NCI-H128 (cell line): ENCODE results near the gene TTC23.

Source experiments
- DNase-seq: peaks from one replicate; lab custom pipeline; 2025; ENCODE audit not compliant: unreplicated experiment; lab: John Stamatoyannopoulos, UW

The TTC23 gene

DNA sequence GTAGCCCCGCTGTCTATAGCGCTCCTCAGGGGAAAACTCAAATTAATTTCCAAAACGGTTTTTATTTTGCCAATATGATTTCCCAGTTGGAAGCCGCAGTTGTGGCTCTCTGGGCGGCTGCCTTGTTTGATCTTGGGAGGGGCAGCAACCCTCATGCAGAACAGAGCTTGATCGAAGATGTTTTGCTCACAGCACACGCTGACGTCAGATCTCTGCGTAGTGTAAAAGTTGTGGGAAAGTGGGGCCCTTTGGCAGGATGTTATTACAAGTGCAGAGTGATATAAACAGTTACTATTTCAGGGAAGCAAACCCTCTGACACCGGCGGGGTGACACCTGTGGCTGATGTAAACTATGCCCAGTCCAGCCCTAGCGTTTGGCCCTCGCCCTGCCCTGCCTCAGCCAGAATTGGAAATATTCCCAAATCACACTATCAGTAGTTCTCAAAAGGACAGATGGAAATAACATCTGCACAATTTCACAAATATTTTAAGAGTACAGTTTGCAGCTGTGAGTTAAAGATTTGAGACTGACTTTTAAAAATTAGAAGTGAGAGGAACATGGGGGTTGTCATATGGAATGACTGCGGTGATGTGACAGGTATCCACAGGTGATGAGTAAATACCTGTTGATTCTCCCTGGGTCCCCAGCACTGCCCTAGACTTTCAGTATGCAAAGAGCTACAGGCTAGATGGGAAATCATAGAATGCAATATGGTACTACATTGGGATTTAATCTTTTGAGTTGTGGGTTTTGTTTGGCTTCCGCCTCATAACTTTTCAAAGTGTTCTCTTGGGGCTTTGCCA, 142.8 kb downstream of the TTC23 start:
- DNase-seq = no peak

DNA sequence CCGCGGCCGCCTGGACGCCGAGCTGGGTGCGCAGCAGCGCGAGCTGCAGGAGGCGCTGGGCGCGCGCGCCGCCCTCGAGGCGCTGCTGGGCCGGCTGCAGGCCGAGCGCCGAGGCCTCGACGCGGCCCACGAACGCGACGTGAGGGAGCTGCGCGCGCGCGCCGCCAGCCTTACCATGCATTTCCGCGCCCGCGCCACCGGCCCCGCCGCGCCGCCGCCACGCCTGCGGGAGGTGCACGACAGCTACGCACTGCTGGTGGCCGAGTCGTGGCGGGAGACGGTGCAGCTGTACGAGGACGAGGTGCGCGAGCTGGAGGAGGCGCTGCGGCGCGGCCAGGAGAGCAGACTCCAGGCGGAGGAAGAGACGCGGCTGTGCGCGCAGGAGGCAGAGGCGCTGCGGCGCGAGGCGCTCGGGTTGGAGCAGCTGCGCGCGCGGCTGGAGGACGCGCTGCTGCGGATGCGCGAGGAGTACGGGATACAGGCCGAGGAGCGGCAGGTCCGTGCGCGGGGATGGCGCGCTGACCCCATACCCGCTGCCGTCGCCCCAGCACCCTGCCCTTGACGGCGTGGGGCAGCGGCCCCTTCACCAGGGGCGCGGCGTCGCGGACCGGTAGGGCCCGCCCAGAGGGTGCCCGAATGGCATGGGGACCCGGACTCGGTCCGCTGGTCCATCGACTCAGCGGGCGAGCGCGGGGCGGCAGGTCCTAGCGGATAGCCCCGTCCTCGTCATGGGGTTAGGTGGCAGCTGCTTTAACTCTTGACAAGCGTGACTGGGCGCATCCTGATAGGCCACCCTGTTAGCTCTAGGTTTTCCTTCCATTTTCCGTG, 143.7 kb downstream of the TTC23 start:
- no peak for DNase-seq

DNA sequence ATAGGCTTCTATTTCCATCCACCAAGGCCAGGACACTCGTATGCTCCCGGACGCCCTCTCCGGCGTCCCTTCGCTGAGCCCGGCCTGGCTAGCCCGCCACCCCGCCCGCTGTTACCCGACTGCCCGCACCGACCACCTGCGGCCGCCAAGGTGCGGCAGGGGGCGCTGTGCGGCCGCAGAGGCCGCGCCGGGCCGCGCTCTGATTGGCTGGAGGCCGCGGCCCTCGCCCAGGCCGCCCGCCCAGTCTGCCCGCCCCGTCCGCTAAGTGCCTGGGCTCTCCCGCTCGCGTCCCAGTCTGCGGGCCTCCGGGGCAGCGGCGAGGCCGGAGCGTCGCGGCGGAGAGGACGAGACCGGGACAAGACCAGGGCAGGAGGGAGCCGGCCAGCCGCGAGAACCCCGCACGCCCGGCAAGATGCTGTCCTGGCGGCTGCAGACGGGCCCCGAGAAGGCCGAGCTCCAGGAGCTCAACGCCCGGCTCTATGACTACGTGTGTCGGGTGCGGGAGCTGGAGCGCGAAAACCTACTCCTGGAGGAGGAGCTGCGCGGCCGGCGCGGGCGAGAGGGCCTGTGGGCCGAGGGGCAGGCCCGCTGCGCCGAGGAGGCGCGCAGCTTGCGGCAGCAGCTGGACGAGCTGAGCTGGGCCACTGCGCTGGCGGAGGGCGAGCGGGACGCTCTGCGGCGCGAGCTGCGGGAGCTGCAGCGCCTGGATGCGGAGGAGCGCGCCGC, 144.4 kb downstream of the TTC23 start, which contains the start of gene SYNM:
Gene SYNM (plus strand): TSS at position 293 of the 726 bp plus-strand sequence. CDS start 120 bp downstream, at position 413.
- DNase-seq = no peak

DNA sequence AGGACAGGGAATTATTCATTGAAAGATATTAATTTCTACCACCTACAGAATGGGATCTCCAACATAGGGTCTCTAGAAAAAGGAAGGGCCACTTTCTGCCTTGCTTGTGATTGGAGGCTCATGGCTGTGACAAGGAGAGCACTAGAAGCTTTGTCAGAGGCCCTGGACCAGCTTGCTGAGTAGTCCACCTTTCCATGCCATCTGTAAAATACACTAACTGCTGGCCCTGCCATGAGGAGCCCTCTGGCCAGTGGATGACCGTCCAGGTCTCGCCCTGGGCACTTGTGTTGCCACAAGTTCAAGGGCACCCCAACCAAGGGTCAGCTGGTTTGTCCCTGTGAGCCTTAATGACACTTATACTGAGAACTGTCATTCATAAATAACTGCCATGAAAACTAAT, 146.1 kb downstream of the TTC23 start:
- no peak for DNase-seq

DNA sequence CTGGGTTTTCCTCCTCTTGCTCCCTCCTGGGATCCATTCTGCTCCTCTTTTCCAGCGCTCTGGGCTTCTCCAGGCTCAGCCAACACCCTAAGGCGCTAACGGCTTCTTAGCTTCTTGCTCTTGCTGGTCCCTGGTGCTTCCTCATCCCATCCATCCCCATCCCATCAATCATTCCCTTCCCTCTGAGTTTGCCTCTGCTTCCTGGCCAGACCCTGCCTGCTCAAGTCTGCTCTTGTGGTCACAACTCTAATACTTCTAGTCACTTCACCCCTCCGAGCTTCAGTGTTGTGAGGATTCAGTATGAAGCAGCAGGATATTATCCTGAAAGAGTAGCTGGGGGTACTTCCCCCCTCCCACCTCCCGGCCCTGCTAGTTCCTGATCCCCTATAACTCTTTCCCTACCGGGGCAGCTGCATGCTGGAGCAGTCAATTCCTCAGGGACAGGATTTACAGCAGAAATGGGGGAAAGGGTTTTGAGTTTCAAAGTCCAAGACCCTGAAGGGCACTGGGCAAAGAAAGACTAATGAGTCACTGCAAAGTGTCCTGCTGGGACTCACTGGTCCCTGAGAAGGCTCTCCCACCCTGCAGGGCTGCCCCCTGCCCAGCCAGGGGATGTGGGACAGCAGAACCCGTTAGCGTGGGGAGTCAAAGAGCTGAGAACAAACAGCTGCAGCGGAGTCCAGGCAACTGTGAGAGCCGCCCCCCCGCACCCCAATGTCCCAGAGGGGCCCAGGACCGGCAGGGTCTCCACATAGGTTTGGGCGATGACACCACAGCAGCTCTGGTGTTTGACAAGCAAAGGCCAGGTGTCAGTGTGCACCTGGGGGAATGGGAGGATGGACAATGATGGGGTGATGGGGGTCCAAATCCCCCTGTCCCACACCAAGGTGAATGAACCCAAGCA, 146.8 kb downstream of the TTC23 start:
- DNase-seq = no peak

DNA sequence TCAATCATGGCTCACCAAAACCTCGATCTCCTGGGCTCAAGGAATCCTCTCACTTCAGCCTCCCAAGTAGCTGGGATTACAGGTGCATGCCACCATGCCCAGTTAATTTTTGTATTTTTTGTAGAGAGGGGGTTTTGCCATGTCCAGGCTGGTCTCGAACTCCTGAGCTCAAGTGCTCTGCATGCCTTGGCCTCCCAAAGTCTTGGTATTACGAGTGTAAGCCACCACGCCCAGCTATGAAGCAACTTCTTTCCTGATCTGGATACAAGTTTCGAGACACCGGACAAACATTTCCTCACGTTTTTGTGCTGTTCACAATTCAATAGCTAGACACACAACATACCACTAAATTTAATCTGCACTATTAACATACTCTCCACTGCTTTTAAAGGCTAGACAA, 147.9 kb downstream of the TTC23 start:
- DNase-seq = no peak

DNA sequence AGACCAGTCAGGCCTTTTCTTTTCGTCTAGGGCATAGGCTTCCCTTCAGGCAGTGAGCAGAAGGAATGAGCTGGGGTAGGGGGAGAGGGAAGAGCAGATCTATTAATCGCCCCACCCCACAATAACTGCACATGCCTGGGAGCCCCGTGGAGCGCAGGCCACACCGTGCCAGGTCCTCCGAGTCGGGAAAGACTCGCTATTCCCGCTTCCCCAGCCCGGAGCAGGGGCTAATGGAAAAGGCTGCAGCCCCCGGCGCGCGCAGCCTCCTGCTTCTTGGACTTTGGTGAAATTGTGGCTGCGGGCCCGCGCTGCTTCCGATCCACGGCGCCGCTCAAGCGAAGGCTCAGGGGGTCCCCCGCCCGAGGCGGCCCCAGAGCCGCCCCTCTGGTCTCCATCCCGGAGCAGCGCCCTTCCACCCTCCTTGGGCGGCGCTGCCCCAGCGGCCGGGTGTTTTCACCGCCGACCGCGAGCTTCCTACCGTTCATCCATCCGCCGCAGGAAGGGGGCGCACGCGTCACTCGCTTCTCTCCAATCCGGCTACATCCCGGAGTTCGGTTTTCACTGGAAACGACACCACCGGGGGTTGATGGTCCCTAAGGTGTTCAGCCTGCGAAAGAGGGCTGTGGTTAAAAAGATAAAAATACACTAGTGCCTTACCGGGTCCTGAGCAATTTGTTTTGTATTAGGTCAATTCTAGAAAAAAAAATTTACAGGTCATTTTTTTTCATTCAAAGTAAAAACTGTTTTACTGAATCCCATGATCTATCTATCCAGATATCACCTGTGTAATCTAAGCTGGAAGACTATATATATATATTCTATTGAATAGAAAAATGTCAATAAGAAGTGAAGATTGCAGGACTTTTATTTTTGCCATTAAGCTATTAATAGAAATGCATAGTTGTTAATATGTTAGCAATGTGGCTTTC, 148.9 kb downstream of the TTC23 start:
- peak; percentile 38 for DNase-seq

DNA sequence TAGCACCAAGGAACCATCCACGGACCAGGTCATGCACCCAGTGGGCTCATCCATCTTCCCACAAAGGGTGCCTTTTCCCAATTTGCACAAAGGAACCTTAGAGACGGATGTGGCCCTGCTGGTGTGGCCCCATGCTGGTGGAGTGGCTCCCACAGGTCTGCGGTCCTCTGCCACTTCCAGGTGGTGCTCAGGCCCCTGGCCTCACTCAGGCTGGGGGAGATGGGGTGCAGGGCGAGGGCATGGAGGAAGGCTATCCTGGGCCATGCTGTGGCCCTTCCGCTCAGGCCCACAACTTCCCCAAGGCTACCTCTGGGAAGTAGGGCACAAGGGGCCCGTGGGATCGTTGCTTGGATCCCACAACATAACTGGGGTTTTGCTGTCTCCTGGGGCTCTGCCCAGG, 149.7 kb downstream of the TTC23 start:
- no peak for DNase-seq

DNA sequence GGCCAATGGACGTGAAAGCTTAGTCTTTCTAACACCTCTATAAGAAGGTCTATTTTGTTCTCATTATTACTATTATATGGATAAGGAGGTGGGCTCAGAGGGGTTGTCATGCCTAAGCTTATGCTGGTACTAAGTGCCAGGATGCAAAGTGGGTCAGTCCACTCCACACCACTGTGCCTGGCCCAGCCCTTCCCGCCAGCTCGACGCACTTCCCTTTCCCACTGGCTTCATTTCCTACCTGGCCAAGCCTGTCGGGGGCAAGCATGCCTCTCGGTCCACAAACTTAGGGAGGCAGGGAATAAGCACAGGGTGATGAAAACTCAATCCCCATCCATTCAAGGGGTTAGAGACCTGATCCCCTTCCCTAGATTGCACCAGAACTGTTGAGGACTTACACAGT, 150.4 kb downstream of the TTC23 start:
- DNase-seq = no peak

DNA sequence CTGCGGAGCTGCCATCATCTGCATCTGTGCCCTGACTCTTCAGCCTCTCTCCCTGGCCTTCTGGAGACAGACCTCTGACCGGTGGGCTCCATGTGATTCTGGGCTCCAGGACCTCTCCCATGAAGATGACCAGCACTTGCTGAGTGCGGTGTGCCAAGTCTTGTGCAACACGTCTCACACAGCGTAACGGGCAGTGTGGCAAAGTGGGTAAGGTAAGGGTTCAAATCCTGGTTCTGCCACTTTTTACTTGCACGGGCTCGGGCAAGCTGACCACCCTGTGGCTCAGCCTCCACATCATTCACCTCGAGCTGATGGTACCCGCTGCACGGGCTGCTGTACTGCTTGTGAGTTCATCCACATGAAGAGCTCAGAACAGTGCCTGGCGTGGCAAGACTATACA, 151.0 kb downstream of the TTC23 start:
- no peak for DNase-seq

DNA sequence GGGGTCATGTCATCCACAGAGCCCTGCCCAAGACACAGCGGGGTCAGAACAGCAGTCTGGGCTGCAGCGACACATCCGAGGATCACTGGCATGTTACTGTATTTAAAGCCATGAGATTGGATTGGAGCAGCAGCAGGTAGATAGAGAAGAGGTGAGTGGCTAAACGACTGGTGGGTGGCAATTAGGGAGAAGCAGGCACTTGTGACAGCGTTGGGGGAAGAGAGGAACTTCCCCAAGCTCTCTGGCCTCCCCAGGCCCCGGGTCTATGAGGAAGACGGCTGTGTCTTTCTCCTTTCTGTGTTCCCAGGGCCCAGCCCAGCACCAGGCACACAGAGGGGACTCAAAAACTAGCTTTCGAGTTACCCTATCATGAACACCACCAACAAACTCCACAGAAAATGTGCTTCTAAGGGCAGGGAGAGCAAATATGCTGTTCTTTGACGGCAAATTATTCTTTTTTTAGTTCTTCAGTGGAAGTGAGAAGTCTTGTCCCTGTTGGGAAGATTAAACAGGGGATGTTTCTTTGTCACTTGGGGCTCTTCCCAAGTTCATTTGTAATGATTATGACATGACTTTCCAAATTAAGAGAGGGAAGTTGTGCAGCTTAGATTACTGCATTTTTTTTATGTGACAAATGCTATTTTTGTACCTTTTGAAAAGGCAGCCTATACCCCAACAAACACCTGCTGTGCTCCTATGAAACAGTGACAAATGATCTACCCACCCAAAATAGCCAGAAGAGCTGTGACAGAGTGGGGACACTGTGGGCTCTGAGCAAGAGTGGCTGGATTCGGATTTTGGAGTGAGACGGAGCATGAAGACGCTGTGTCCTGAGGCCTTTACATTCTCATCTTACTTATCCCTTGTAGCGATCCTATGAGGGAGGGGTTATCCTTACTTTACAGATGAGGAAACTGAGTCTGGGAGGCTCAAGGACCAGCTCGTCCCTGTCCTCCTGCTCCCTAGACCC, 151.7 kb downstream of the TTC23 start:
- no peak for DNase-seq

DNA sequence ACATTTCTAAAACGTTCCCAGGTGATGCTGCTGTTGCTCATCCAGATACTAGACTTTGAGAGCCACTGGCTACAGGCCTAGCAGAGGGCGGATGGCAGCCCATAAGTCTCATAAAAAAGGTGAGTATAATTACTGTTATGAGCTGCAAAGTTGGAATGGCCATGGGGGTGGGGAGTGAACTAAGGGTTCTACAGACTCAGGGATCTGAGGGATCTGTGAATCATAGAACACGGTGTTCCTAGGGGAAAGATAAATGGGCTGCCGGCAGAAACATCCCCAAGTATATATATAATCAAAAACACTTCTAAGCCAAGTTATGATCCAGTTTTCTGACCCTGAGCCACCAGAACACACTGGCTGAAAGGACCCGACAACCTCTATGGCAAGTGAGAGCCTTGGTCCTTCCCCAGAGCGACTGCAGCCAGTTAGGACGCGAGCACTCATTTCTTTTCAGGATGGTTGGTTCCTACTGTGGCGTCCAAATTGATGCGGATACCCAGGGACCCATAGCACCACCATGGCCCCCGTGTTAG, 152.4 kb downstream of the TTC23 start:
- DNase-seq = no peak

DNA sequence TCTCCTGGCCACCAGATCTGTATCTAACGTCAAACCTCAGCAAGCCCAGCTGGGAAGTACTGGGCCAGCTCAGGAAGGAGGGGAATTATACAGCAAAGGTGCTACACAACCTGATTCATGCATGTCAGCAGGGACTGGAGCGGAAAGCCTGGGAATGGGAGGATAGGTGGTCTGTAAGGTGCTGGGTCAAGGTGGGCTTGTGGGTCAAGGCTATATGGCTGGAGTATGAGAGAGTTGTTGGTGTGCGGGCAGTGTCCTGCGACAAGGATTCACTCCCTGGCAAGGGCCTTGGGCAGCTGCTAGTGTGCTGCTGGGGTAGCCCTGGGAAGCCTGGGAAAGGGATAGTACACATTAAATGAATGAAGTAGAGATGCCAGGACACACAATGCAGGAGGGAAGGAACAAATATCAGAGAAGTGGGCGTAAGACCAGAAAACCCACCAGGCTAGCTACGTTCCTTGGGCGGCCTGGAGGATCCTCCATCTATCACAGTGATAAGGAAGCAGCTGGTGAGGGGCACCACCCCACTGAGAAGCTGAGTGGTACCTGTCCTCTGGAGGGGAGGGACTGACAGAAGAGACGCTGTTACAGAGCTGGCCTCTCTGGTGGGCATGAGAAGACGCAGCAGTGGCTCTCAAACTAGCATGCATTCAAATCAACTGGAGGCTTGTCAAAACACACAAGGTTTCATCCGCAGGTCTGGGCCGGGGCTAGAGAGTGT, 153.0 kb downstream of the TTC23 start:
- no peak for DNase-seq

DNA sequence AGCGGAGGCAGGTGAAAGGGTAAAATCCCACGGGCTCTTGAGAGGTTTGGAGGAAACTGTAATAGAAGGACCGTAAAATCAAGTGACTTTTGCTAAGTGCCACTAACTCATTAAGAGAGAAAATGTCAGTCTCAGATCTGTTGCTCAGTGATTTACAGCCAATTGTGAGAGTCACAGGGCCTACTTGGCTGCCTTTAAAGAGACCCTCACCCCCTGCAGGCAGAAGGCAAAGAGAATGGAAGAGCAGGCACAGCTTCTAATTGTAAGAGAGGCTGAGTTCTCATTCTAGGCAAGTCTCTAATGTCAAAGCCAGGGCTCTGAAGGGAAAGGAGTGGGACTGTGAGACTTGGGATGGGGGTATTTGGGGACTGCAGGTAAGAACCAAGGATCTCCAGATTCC, 153.8 kb downstream of the TTC23 start:
- DNase-seq = no peak

DNA sequence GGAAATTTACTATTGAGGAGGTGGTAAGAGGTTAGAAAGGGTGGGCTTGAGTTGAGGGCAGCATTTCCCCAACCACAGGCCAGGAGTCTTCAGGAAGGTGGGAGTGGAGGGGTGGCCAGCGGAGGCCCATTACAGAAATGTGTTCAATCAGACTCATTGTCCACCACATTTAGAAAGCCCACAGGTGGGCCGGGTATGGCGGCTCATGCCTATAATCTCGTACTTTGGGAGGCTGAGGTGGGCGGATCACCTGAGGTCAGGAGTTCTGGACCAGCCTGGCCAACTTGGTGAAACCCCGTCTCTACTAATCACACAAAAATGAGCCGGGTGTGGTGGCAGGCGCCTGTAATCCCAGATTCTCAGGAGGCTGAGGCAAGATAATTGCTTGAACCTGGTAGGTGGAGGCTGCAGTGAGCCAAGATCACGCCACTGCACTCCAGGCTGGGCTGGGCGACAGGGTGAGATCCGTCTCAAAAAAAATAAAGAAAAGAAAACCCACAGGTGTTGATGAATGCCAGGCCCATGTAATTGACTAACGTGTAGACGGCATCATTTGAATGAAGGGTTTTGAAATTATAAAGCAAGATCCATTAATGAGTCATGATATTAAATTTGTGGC, 156.7 kb downstream of the TTC23 start:
- no peak for DNase-seq

DNA sequence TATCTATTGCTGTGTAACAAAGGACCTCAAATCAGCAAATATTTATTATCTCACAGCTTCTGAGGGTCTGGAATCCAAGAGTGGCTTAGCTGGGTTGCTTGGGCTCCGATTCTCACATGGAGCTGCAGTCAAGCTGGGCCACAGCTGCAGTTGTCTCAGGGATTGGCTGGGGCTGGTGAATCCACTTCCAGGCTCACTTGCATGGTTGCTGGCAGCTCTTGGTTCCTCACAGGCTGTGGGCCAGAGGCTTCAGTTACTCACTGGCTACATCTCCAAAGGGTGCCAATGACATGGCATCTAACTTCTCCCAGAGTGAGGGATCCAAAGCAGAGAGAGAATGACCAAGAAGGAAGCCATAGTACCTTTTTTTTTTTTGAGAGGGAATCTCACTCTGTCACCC, 158.4 kb downstream of the TTC23 start:
- DNase-seq = no peak
